ENCODE results near the gene DAZAP1.

DAZAP1 gene

GRCh38 chr19:1441677-1442438 is 34.5 kb downstream of the DAZAP1 start:
- Mint-ChIP-seq H3K9me3 (no peaks in the 10 kb centered on the region), H3K4me1 (peaks cover 47% of the 10 kb centered on the region), H3K4me3 (peak overlapping the region; percentile 94), H3K27me3 (peaks cover 3% of the 10 kb centered on the region), H3K27ac (peak overlapping the region; percentile 65), H3K36me3 (ENCODE audit: low read depth) (peaks cover 44% of the 10 kb centered on the region)
- DNase-seq, result no peak
- ATAC-seq, result no peak

DNA sequence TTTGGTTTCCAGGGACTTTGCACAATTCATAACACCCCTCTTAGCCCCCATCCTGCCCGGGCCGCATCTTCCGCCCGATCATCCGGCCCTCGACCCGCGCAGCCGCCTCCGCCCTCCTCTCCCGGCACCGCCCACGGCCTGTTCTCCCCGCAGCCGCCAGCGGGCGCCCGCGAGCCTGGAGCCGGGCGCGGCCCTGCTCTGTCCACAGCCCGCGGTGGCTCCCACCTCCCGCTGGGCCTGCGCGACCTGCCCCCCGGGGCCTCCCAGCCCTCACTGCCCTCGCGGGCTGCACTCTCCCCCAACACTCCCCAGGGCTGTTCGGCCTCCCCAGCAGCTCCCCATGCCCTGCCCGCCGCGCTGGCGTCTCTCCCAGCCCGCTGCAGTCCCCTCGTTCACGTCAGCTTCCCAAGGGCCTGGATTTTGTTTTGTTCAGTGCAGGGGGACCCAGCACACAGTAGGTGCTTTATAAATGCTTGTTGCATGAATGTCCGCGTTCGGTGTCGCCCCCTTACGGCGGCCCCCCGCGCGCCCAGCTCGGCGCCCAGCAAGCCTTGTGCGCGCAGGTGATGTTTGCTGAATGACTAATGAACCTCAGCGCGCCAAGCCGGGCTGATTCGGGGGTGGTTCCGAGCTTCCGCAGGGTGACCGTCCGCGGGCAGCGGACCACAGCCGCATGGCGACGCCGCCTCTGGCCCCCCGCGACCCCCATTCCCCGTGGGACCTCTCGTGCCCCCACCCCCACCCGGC is 38.0 kb downstream of the DAZAP1 start:
- ATAC-seq (peak; percentile 75), DNase-seq (peak; percentile 87)
- H3K9me3 Mint-ChIP-seq, result no peaks in the 10 kb centered on the region
- H3K27me3 Mint-ChIP-seq, result peaks cover 28% of the 10 kb centered on the region
- no peak overlapping the region for H3K27ac Mint-ChIP-seq
- peak overlapping the region; percentile 58 for H3K4me3 Mint-ChIP-seq
- peaks cover 25% of the 10 kb centered on the region for H3K4me1 Mint-ChIP-seq
- H3K36me3 Mint-ChIP-seq (ENCODE audit: low read depth), result peaks cover 26% of the 10 kb centered on the region

GRCh38 chr19:1445932-1446712 is 38.7 kb downstream of the DAZAP1 start:
- Mint-ChIP-seq H3K27me3 (peaks cover 36% of the 10 kb centered on the region), H3K9me3 (no peaks in the 10 kb centered on the region), H3K36me3 (ENCODE audit: low read depth) (peaks cover 18% of the 10 kb centered on the region), H3K4me3 (no peak overlapping the region), H3K27ac (no peak overlapping the region), H3K4me1 (peaks cover 20% of the 10 kb centered on the region)
- no peak for ATAC-seq
- DNase-seq, result no peak

DNA sequence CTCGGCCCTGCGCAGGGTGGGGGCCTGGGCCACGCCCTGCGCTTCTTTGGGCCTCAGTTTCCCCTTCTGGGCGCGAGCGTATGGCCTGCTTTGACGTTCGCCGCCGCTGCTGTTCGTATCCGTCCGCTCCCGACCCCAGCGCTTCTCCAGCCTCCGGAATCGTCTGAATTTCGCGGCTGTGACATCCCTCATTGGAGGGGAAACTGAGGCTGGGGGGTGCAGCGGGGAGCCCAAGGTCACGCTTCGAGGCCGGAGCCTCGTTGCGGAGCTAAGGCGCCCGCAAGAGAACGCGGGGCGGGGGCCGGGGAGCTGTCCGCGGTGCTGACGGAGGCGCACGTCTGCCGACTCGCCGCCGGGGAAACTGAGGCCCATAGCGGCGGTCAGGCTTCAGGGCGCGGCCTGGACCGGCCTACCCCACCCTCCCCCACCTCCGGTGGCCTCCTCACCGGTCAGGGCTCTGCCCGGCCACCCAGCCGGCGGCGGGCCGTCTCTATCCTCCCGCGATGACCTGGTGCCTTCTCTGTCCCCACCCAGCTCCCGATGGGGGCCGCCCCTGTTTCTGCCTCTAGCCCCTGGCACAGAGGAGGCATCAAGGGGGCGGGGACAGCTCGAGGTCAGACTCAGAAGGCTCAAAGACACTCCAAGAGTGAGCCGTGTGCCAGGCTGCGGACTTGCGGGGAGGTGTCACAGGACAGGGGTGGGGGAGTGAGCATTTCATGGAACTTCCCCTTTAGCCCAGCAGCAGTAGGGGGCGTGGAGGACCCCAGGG is 39.5 kb downstream of the DAZAP1 start:
- Mint-ChIP-seq H3K9me3 (no peaks in the 10 kb centered on the region), H3K27ac (no peak overlapping the region), H3K36me3 (ENCODE audit: low read depth) (peaks cover 10% of the 10 kb centered on the region), H3K27me3 (peaks cover 38% of the 10 kb centered on the region), H3K4me1 (peaks cover 13% of the 10 kb centered on the region), H3K4me3 (no peak overlapping the region)
- DNase-seq (no peak), ATAC-seq (no peak)

DNA sequence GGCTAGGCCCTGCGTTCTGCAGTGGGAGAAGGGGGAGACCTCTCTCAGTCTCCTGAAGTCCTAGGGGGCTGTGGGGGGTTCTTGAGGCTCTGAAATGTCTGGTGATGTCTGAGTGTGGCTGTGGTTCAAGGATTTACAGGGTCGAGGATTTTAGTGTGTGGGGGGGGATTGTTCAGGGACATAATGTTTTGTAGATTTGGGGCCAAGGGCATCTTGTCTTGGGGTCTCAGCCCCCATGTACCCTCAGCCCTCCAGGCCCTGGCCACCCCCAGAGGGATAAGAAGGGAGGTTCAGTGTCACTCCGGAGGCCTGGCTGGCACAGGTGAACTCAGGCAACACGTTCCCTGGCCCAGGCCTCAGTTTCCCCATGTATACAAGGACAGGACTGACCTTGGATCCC is 40.1 kb downstream of the DAZAP1 start:
- Mint-ChIP-seq H3K4me3 (no peak overlapping the region), H3K4me1 (peaks cover 10% of the 10 kb centered on the region), H3K27me3 (peaks cover 41% of the 10 kb centered on the region), H3K9me3 (no peaks in the 10 kb centered on the region), H3K27ac (no peak overlapping the region), H3K36me3 (ENCODE audit: low read depth) (peaks cover 4% of the 10 kb centered on the region)
- DNase-seq, result no peak
- no peak for ATAC-seq

DNA sequence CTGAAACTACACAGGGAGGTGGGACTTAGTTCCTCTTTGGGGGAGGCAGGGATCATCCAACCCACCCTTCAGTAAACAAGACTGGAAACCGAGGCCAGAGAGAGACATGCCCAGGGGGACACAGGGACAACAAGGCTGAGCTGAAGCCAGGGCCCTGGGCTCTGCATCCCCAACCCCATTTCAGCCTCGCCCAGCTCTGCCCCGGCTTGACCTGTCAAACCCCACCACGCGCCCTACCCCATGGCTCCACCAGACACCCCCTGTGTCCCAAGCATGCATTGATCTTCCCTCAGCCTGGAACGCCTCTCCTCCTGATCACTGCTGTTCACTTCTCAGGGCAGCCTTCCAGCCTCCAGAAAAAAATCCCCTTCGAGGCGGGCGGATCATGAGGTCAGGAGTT is 40.6 kb downstream of the DAZAP1 start:
- no peak for DNase-seq

DNA sequence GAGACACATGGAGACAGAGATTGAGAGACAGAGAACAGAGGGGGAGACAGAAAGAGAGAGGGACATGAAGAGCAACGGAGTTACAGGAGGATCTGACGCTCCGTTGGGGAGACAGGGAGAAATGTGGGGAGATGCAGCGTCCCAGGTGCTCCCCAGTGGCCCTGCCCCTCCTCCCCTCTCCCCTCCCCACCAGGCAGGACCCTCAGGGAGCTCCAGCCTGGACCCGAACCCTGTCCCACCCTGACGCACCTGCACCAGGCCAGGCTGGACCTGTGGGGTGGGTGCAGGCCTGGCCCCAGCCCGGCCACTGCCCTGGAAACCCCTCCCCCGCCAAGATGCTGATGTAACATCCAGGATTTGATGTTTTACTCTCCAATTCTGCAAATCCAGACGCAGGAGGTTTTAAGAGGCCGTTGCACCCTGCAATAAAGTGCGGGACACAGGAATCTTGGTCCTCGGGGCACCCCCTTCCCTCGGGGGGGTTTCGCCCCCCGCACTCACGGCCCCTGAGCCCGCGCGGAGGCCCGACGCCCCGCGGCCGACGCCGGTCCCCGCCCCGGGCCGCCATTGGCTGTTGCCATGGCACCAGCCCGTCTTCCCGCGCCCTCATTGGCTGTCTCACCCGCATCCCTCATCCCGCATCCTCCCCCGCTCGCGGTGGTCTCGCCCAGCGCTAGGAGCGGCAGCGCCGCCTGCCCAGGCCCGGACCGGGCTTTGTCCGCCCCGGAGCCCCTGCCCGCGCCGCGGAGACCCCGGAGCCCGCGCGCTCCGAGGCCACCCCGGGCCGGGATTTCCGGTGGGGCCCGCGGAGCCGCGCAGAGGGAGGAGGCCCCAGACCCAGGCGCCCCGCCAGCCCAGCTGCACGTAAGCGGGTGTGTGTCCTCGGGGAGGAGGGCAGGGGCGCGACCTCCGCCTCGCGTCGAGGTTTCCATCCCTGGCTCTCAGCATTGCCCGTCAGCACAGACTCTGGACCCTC is 42.4 kb downstream of the DAZAP1 start, which contains the start of gene APC2:
APC2 (plus strand) TSS at position 655 of the 976 bp plus-strand sequence. CDS start 2,881 bp downstream, outside the sequence.
- Mint-ChIP-seq H3K9me3 (no peaks in the 10 kb centered on the region), H3K36me3 (ENCODE audit: low read depth) (no peaks in the 10 kb centered on the region), H3K27me3 (peaks cover 56% of the 10 kb centered on the region), H3K4me3 (peak within 1 kb of the TSS; percentile 22), H3K27ac (no peak within 1 kb of the TSS), H3K4me1 (peaks cover 12% of the 10 kb centered on the region)
- DNase-seq, result peak; percentile 38
- no peak for ATAC-seq

More for the DNA sequence above, 40.6 kb downstream of the DAZAP1 start:
- no peaks in the 10 kb centered on the region for H3K36me3 Mint-ChIP-seq (ENCODE audit: low read depth)
- no peak overlapping the region for H3K4me3 Mint-ChIP-seq
- H3K27me3 Mint-ChIP-seq, result peaks cover 44% of the 10 kb centered on the region
- no peaks in the 10 kb centered on the region for H3K9me3 Mint-ChIP-seq
- H3K4me1 Mint-ChIP-seq, result peaks cover 10% of the 10 kb centered on the region
- H3K27ac Mint-ChIP-seq, result no peak overlapping the region
- ATAC-seq, result no peak

DNA sequence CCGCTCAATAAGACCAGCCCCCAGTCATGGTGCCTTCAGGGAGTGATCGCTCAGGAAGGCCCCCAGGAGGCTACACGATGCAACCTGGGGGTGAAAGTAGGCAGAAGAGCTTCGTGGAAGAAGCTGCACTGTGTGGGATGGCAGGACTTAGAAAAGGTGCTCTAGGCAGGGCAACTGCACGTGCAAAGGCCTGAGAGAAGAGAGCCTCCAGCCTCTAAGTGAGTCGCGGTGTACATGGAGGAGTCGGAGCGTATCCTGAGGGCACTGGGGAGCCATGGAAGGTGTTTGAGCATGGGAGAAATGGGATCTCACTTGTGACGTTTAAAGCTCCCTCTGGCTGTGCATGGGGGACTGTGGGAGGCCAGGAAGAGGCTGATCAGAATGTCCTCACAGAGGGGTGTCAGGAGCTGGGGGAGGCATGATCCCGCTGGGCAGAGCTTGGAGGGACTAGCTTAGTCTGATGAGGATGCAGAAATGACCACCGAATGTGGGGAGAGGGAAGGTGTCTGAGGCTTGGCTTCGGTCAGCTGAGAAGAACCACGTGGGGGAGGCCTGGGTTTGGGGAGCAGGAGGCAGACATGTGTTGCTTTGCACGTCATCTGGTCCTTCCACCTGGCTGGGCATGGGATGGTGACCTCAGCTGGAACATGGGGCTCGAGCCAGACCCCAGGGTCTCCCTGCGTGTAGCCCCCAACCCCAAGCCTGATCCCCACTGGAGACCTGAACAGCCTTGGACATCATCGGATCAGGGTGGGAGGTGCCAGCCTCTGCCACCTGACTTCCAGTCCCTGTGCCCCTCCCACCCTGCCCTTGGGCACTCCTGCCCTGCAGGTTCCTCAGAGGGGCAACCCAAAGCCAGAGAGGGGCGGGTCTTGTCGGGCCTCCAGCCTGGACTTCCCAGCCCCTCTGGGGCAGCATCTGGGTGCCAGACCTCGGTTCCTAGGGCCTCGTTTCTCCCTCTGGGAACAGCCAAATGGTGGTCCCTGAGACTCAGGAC is 43.6 kb downstream of the DAZAP1 start:
- H3K27ac Mint-ChIP-seq, result no peak overlapping the region
- no peak overlapping the region for H3K4me3 Mint-ChIP-seq
- DNase-seq, result no peak
- no peak for ATAC-seq
- no peaks in the 10 kb centered on the region for H3K9me3 Mint-ChIP-seq
- H3K36me3 Mint-ChIP-seq (ENCODE audit: low read depth), result no peaks in the 10 kb centered on the region
- peaks cover 65% of the 10 kb centered on the region for H3K27me3 Mint-ChIP-seq
- H3K4me1 Mint-ChIP-seq, result peaks cover 13% of the 10 kb centered on the region

GRCh38 chr19:1451916-1452801 is 44.8 kb downstream of the DAZAP1 start:
- Mint-ChIP-seq H3K36me3 (ENCODE audit: low read depth) (no peaks in the 10 kb centered on the region), H3K27me3 (peaks cover 62% of the 10 kb centered on the region), H3K4me3 (no peak overlapping the region), H3K9me3 (no peaks in the 10 kb centered on the region), H3K27ac (no peak overlapping the region), H3K4me1 (peaks cover 13% of the 10 kb centered on the region)
- DNase-seq, result no peak
- ATAC-seq, result no peak

- H3K36me3 Mint-ChIP-seq (ENCODE audit: low read depth), result no peaks in the 10 kb centered on the region
- H3K4me3 Mint-ChIP-seq, result no peak overlapping the region
- ATAC-seq (no peak), DNase-seq (no peak)
- H3K27ac Mint-ChIP-seq, result no peak overlapping the region
- H3K4me1 Mint-ChIP-seq, result peaks cover 13% of the 10 kb centered on the region
- peaks cover 60% of the 10 kb centered on the region for H3K27me3 Mint-ChIP-seq
- no peaks in the 10 kb centered on the region for H3K9me3 Mint-ChIP-seq
Measured at GRCh38 chr19:1452802-1453524, 45.6 kb downstream of the DAZAP1 start.

Data from activated naive CD8-positive, alpha-beta T cell treated with anti-CD3 and anti-CD28 coated beads, Interleukin-2, amount 50 U/mL, for 24 hours (primary cell).